SU-DHL-6 (cell line): Measurements from ENCODE around the gene TMEM214.

Experiments
- H2AFZ ChIP-seq: fragments of 200-600 bp; sonication (generic); 2 replicates; pipeline ENCODE4 v1.6.1; 2014; ENCODE audit warnings: low read depth, mild to moderate bottlenecking, moderate library complexity, mixed read lengths, antibody characterized with exemption, low read length; ENCODE audit not compliant: severe bottlenecking
- H3F3A ChIP-seq: fragments of 200-600 bp; shearing (Covaris generic); 2 replicates; pipeline ENCODE4 v1.6.0; 2016; ENCODE audit warnings: antibody characterized with exemption, mild to moderate bottlenecking; ENCODE audit not compliant: insufficient read depth
- H3K27ac ChIP-seq: fragments of 200-600 bp; sonication (generic); 2 replicates; pipeline ENCODE4 v1.5.1; 2016; ENCODE audit warnings: low read depth, mild to moderate bottlenecking, low read length, moderate library complexity, mixed read lengths
- H3K27me3 ChIP-seq: fragments of 200-600 bp; sonication (generic), shearing (Covaris generic); 2 replicates; pipeline ENCODE4 v1.6.0; 2014; ENCODE audit warnings: mild to moderate bottlenecking, low read length
- H3K36me3 ChIP-seq: fragments of 200-600 bp; sonication (generic); 2 replicates; pipeline ENCODE4 v1.6.1; 2014; ENCODE audit warnings: mild to moderate bottlenecking, low read length, mixed read lengths
- H3K4me2 ChIP-seq: fragments of 300-600, 200-600 bp; shearing (Covaris generic), sonication (generic); 2 replicates; pipeline ENCODE4 v1.6.0; 2014; ENCODE audit warnings: low read length, low read depth, mild to moderate bottlenecking; ENCODE audit not compliant: poor library complexity, severe bottlenecking
- H3K4me3 ChIP-seq: fragments of 200-600 bp; sonication (generic); 2 replicates; pipeline ENCODE4 v1.5.1; 2014; ENCODE audit warnings: antibody characterized with exemption, low read length, mild to moderate bottlenecking, mixed read lengths; ENCODE audit not compliant: insufficient read depth, poor library complexity, severe bottlenecking
- H3K79me2 ChIP-seq: fragments of 200-600 bp; sonication (generic); 2 replicates; pipeline ENCODE4 v1.6.1; 2014; ENCODE audit warnings: mild to moderate bottlenecking, low read length, moderate library complexity; ENCODE audit not compliant: insufficient read depth
- H3K9ac ChIP-seq: fragments of 200-600 bp; sonication (generic); 2 replicates; pipeline ENCODE4 v1.7.0; 2014; ENCODE audit warnings: mild to moderate bottlenecking, low read length
- H3K9me2 ChIP-seq: fragments of 200-600 bp; sonication (generic); replicated peaks from 2 replicates; pipeline ENCODE4 v1.6.1; 2014; ENCODE audit warnings: low read length; ENCODE audit not compliant: insufficient read depth
- H3K9me3 ChIP-seq: fragments of 200-600 bp; sonication (generic); 2 replicates; pipeline ENCODE4 v1.6.1; 2014; ENCODE audit warnings: low read length, mixed read lengths; ENCODE audit not compliant: insufficient read depth
- H4K20me1 ChIP-seq: fragments of 200-600 bp; sonication (generic); 2 replicates; pipeline ENCODE4 v1.6.1; 2014; ENCODE audit warnings: low read depth, mild to moderate bottlenecking, antibody characterized with exemption, low read length, moderate library complexity, mixed read lengths
- CTCF ChIP-seq: fragments of 200-600 bp; sonication (generic); IDR thresholded peaks from one replicate; pipeline ENCODE4 v1.5.1; 2017; ENCODE audit warnings: antibody characterized with exemption, mild to moderate bottlenecking, low read length, moderate library complexity; ENCODE audit not compliant: insufficient read depth, poor library complexity, severe bottlenecking
- EZH2phosphoT487 ChIP-seq: fragments of 200-600 bp; sonication (generic), shearing (Covaris generic); conservative IDR thresholded peaks from 2 replicates; pipeline ENCODE4 v1.6.1; 2018; ENCODE audit warnings: mild to moderate bottlenecking, antibody characterized with exemption, low read length, moderate library complexity, mixed read lengths

The TMEM214 gene

GRCh38 chr2:27070653-27071276 lies 38.0 kb downstream of the TMEM214 start:
- Histone ChIP-seq H3K9me2 (no peaks in the 10 kb centered on the region), H3K4me2 (peak overlapping the region; percentile 97), H3K36me3 (no peaks in the 10 kb centered on the region), H3K79me2 (peaks cover 18% of the 10 kb centered on the region), H2AFZ (peak overlapping the region; percentile 30), H3K9me3 (no peaks in the 10 kb centered on the region), H3K4me3 (peak overlapping the region; percentile 89), H3F3A (0 out of 2 replicates have a peak, but pooled peaks cover 7% of the 10 kb centered on the region), H3K27me3 (no peaks in the 10 kb centered on the region), H4K20me1 (no peaks in the 10 kb centered on the region), H3K27ac (0 out of 2 replicates have a peak overlapping the region, but pooled peaks have one; percentile 11), H3K9ac (peak overlapping the region; percentile 89)
- TF ChIP-seq EZH2phosphoT487 (no peak), CTCF (no peak)

GRCh38 chr2:27071277-27071989 lies 38.7 kb downstream of the TMEM214 start, which contains the start of gene OST4:
OST4 (minus strand) TSS chr2:27071654.
- Histone ChIP-seq H3K9me2 (no peaks in the 10 kb centered on the region), H3K9ac (peak within 1 kb of the TSS; percentile 89), H3K79me2 (peaks cover 18% of the 10 kb centered on the region), H3K27ac (0 out of 2 replicates have a peak within 1 kb of the TSS, but pooled peaks have one; percentile 11), H3K27me3 (no peaks in the 10 kb centered on the region), H3K4me3 (peak within 1 kb of the TSS; percentile 89), H3K4me2 (peak within 1 kb of the TSS; percentile 97), H3K9me3 (no peaks in the 10 kb centered on the region), H3K36me3 (no peaks in the 10 kb centered on the region), H3F3A (peaks cover 12% of the 10 kb centered on the region; the same call in 1 of the 2 replicates), H2AFZ (peak within 1 kb of the TSS; percentile 69), H4K20me1 (no peaks in the 10 kb centered on the region)
- TF ChIP-seq EZH2phosphoT487 (no peak), CTCF (no peak)

- TF ChIP-seq CTCF, result no peak
- TF ChIP-seq EZH2phosphoT487, result no peak
- H4K20me1 ChIP-seq, result no peaks in the 10 kb centered on the region
- H3K27ac ChIP-seq, result no peak overlapping the region
- H3K4me2 ChIP-seq, result peak overlapping the region; percentile 71
- no peaks in the 10 kb centered on the region for H3K9me2 ChIP-seq
- no peaks in the 10 kb centered on the region for H3K36me3 ChIP-seq
- no peaks in the 10 kb centered on the region for H3K27me3 ChIP-seq
- peak overlapping the region; percentile 89 for H3K4me3 ChIP-seq
- peak overlapping the region; percentile 69 for H2AFZ ChIP-seq
- H3K9ac ChIP-seq, result peak overlapping the region; percentile 89
- H3K9me3 ChIP-seq, result no peaks in the 10 kb centered on the region
- peaks cover 14% of the 10 kb centered on the region; the same call in 1 of the 2 replicates for H3F3A ChIP-seq
- H3K79me2 ChIP-seq, result peaks cover 18% of the 10 kb centered on the region
Measured at GRCh38 chr2:27071990-27072830, 39.4 kb downstream of the TMEM214 start.
